ENCODE results near the gene ASB11. TPM values are rescaled to one million over a fixed set of nuclear protein-coding genes. Genes with fewer than 3 reads are reported as not detected.

Gene ASB11
- polyA plus RNA-seq, 1 donor from 2014 or later = not detected

DNA sequence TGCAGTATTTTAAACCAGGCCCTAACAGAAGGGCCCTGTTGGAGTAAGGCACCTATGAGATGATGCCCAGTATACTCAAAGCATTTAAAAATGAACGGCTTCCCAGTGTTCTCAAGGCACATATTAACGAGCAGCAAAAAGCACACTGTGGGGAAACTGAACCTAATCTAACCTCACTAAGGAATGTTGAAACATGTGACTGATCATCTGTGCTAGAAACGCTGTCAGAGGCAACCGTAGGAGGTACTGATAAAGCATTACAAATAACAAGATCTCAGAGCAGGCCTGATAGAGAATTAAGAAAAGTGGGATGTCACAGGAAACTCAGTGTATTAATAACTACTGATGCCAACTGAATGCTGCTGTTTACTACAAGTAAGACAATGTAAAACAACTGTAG is 69.5 kb downstream of the ASB11 start:
- Histone ChIP-seq H3K79me2 (replicated peaks; ENCODE audit: insufficient read depth, low read length) (no peaks in the 10 kb centered on the region), H3K27me3 (ENCODE audit: insufficient read depth, low read depth, low read length) (no peaks in the 10 kb centered on the region), H3K9ac (ENCODE audit: low read length) (no peak overlapping the region), H2AFZ (ENCODE audit: low read depth, low read length) (no peak overlapping the region), H3K36me3 (ENCODE audit: insufficient read depth, low read length) (no peaks in the 10 kb centered on the region), H3K9me3 (ENCODE audit: low read length) (no peaks in the 10 kb centered on the region), H3F3A (ENCODE audit: insufficient read depth, low read length, poor library complexity, severe bottlenecking) (no peaks in the 10 kb centered on the region), H3K9me2 (ENCODE audit: insufficient read depth, low read length) (no peaks in the 10 kb centered on the region), H3K27ac (ENCODE audit: low read length) (no peak overlapping the region), H4K20me1 (ENCODE audit: insufficient read depth) (no peaks in the 10 kb centered on the region), H3K4me2 (ENCODE audit: low read length) (no peak overlapping the region), H3K4me3 (ENCODE audit: low read length) (no peak overlapping the region)
- TF ChIP-seq TAF1 (IDR thresholded peaks at IDR 0.05; ENCODE audit: low read depth) (no peak), EP300 (conservative IDR thresholded peaks at IDR 0.05; ENCODE audit: poor library complexity, severe bottlenecking) (no peak), POLR2AphosphoS5 (IDR thresholded peaks at IDR 0.05) (no peak), RAD21 (conservative IDR thresholded peaks at IDR 0.05) (no peak)
- TF ChIP-seq, protein P1, sequence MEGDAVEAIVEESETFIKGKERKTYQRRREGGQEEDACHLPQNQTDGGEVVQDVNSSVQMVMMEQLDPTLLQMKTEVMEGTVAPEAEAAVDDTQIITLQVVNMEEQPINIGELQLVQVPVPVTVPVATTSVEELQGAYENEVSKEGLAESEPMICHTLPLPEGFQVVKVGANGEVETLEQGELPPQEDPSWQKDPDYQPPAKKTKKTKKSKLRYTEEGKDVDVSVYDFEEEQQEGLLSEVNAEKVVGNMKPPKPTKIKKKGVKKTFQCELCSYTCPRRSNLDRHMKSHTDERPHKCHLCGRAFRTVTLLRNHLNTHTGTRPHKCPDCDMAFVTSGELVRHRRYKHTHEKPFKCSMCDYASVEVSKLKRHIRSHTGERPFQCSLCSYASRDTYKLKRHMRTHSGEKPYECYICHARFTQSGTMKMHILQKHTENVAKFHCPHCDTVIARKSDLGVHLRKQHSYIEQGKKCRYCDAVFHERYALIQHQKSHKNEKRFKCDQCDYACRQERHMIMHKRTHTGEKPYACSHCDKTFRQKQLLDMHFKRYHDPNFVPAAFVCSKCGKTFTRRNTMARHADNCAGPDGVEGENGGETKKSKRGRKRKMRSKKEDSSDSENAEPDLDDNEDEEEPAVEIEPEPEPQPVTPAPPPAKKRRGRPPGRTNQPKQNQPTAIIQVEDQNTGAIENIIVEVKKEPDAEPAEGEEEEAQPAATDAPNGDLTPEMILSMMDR (IDR thresholded peaks at IDR 0.05; ENCODE audit: poor library complexity, severe bottlenecking) = no peak

DNA sequence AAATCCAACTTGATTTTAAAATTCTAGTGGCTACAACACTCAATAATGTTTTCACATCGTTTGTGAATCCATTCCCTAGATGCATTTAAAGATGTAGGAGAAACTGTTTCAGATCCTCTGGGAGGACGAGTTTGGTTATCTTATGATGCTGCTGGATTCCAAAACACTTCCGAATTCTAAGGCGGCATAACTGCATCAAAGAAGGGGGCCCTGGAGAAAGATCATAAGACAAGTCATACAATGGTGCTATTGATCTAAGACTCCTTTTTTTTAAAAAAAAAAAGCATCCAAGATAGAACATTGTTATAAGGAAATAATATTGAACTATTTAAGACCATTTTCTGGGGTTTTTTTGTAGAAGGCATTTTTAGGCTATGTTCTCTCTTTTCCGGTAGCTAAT is 71.0 kb downstream of the ASB11 start:
- TF ChIP-seq POLR2AphosphoS5 (IDR thresholded peaks at IDR 0.05) (no peak), MXI1 (conservative IDR thresholded peaks at IDR 0.05; ENCODE audit: poor library complexity, severe bottlenecking) (no peak), TAF1 (IDR thresholded peaks at IDR 0.05; ENCODE audit: low read depth) (no peak), RAD21 (conservative IDR thresholded peaks at IDR 0.05) (no peak), EZH2 (IDR thresholded peaks at IDR 0.05; ENCODE audit: borderline replicate concordance, insufficient read depth, low read length, poor library complexity, severe bottlenecking) (no peak)
- TF ChIP-seq, protein P2, sequence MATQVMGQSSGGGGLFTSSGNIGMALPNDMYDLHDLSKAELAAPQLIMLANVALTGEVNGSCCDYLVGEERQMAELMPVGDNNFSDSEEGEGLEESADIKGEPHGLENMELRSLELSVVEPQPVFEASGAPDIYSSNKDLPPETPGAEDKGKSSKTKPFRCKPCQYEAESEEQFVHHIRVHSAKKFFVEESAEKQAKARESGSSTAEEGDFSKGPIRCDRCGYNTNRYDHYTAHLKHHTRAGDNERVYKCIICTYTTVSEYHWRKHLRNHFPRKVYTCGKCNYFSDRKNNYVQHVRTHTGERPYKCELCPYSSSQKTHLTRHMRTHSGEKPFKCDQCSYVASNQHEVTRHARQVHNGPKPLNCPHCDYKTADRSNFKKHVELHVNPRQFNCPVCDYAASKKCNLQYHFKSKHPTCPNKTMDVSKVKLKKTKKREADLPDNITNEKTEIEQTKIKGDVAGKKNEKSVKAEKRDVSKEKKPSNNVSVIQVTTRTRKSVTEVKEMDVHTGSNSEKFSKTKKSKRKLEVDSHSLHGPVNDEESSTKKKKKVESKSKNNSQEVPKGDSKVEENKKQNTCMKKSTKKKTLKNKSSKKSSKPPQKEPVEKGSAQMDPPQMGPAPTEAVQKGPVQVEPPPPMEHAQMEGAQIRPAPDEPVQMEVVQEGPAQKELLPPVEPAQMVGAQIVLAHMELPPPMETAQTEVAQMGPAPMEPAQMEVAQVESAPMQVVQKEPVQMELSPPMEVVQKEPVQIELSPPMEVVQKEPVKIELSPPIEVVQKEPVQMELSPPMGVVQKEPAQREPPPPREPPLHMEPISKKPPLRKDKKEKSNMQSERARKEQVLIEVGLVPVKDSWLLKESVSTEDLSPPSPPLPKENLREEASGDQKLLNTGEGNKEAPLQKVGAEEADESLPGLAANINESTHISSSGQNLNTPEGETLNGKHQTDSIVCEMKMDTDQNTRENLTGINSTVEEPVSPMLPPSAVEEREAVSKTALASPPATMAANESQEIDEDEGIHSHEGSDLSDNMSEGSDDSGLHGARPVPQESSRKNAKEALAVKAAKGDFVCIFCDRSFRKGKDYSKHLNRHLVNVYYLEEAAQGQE (IDR thresholded peaks at IDR 0.05; ENCODE audit: borderline replicate concordance) = no peak
- TF ChIP-seq, protein P1 (IDR thresholded peaks at IDR 0.05; ENCODE audit: poor library complexity, severe bottlenecking) = no peak
- Histone ChIP-seq H3K79me2 (replicated peaks; ENCODE audit: insufficient read depth, low read length) (no peaks in the 10 kb centered on the region), H3K9me2 (ENCODE audit: insufficient read depth, low read length) (no peaks in the 10 kb centered on the region), H2AFZ (ENCODE audit: low read depth, low read length) (no peak overlapping the region), H3K4me2 (ENCODE audit: low read length) (no peak overlapping the region), H3K4me3 (ENCODE audit: low read length) (no peak overlapping the region), H3K27ac (ENCODE audit: low read length) (no peak overlapping the region), H3K9ac (ENCODE audit: low read length) (no peak overlapping the region), H3K36me3 (ENCODE audit: insufficient read depth, low read length) (no peaks in the 10 kb centered on the region), H4K20me1 (ENCODE audit: insufficient read depth) (no peaks in the 10 kb centered on the region), H3K9me3 (ENCODE audit: low read length) (no peaks in the 10 kb centered on the region), H3K27me3 (ENCODE audit: insufficient read depth, low read depth, low read length) (no peaks in the 10 kb centered on the region), H3F3A (ENCODE audit: insufficient read depth, low read length, poor library complexity, severe bottlenecking) (no peaks in the 10 kb centered on the region)
